Right lobe of liver (tissue), 6 donors: ENCODE results near the gene PXMP4. TPM values are rescaled to one million over a fixed set of nuclear protein-coding genes. Genes with fewer than 3 reads are reported as not detected.

Experiments
- ATAC-seq, 4 donors: fragments of 200-7000 bp; cut with Tn5 transposase; one replicate each; pipeline ENCODE4 v1.9.1; 2020; ENCODE audit warnings: mild to moderate bottlenecking in 4 of 4, moderate library complexity in 4 of 4
- DNase-seq, 3 donors: peaks; one replicate each; pipeline ENCODE4 v3.0.0-alpha.2; 2020
- H3K27ac ChIP-seq, 3 donors: fragments of 200-600 bp; one replicate each; pipeline ENCODE4 v1.8.0; 2022
- H3K27me3 ChIP-seq, 2 donors: fragments of 200-600 bp; one replicate each; pipeline ENCODE4 v1.8.0; 2022
- H3K36me3 ChIP-seq, 4 donors: fragments of 200-600 bp; sonication (generic) in 1 of 4; one replicate each; pipeline versions ENCODE4 v1.5.1 to v1.8.0; 2017 to 2022; ENCODE audit warnings: control low read depth in 1 of 4
- H3K4me1 ChIP-seq, 4 donors: fragments of 200-600 bp; sonication (generic) in 1 of 4; one replicate each; pipeline versions ENCODE4 v1.5.1 to v1.8.0; 2017 to 2022; ENCODE audit warnings: control low read depth in 1 of 4
- H3K4me3 ChIP-seq, 3 donors: fragments of 200-600 bp; one replicate each; pipeline ENCODE4 v1.8.0; 2022
- H3K9me3 ChIP-seq, 4 donors: fragments of 200-600 bp; sonication (generic) in 1 of 4; one replicate each; pipeline versions ENCODE4 v1.5.1 to v1.8.0; 2017 to 2022; ENCODE audit warnings: control low read depth in 1 of 4
- CTCF ChIP-seq, 4 donors: fragments of 200-600 bp in 3 of 4; fragments of 450-650 bp in 1 of 4; IDR thresholded peaks; one replicate each; pipeline versions ENCODE4 v1.5.1 to v1.8.0; 2016 to 2022; ENCODE audit warnings: antibody characterized with exemption in 4 of 4, mild to moderate bottlenecking in 2 of 4
- POLR2A ChIP-seq: fragments of 450-650 bp; IDR thresholded peaks from one replicate; pipeline ENCODE4 v1.6.1; 2017; ENCODE audit warnings: antibody characterized with exemption, mild to moderate bottlenecking
- WGBS: methylation state at CpG from one replicate; pipeline ENCODE4 v1.1.6; 2018; ENCODE audit warnings: low coverage, low lambda C conversion rate; ENCODE audit not compliant: insufficient coverage; ENCODE audit errors: missing lambda C conversion rate; 5-methylcytosine and 5-hydroxymethylcytosine counted together
- intact Hi-C, 2 donors: fragments of 100-400 bp; cut with DNase I; formaldehyde crosslinking; loops; one replicate each; pipeline versions ENCODE4 v1.11.2 to v1.14.1; 2022
- total RNA-seq, 6 experiments: library from RNA; depleted of rRNA in 2 of 6; stranded (reverse); fragments of >200 nt in 2 of 6; fragmentation: NEBNext Ultra II Directional in 3 of 6; extraction: Animal tissue kit (Norgen Biotek cat#: 25700) in 3 of 6; gene quantifications; one replicate each; pipeline versions ENCODE4 v1.1.0 to v1.2.4, GENCODE V29; 2016 to 2023
- donor health status: DM: no; HTN: yes; CAD: no.
- donor health status: DM: no; HTN: no; CAD: no.
- donor health status: DM: no; HTN: no; CAD: no.
- donor health status: DM: no; HTN: yes; CAD: no.
- donor health status: DM: no; HTN: yes; CAD: no.

The PXMP4 gene
- total RNA-seq, 6 experiments from 2014 or later: 5.5 to 17.8 (median 12.9) TPM

- no peaks in the 10 kb centered on the region for H3K27me3 ChIP-seq
- peaks cover 0 to 5% (median 0%) of the 10 kb centered on the region in 4 donors for H3K4me1 ChIP-seq
- TF ChIP-seq CTCF (IDR thresholded peaks at IDR 0.05) (no peak), POLR2A (no peak)
- ATAC-seq (no peak), DNase-seq (no peak)
- no peaks in the 10 kb centered on the region for H3K9me3 ChIP-seq
- WGBS: 93% methylated on average over 3 of the region's 17 CpGs
- H3K36me3 ChIP-seq: peaks cover 0 to 7% (median 0%) of the 10 kb centered on the region in 4 donors
- no peak overlapping the region for H3K27ac ChIP-seq
- no peak overlapping the region for H3K4me3 ChIP-seq
- intact Hi-C loops: loop anchor here (5.0 to 10.0 kb wide), 2 partner anchors 192 to 195 kb away; no protein-coding TSS in a partner anchor
Observed at GRCh38 chr20:33656783-33657703, 63.1 kb downstream of the PXMP4 start.

GRCh38 chr20:33656010-33656782, 63.9 kb downstream of the PXMP4 start:
- H3K4me1 ChIP-seq: peaks cover 0 to 5% (median 0%) of the 10 kb centered on the region in 4 donors
- 100% methylated on average over 1 of the region's 10 CpGs for WGBS
- H3K36me3 ChIP-seq: peaks cover 0 to 7% (median 0%) of the 10 kb centered on the region in 4 donors
- ATAC-seq (no peak), DNase-seq (no peak)
- no peaks in the 10 kb centered on the region for H3K27me3 ChIP-seq
- H3K9me3 ChIP-seq: no peaks in the 10 kb centered on the region
- intact Hi-C loops: loop anchor here (5.0 to 10.0 kb wide), 2 partner anchors 191 to 194 kb away; no protein-coding TSS in a partner anchor
- TF ChIP-seq POLR2A (no peak), CTCF (IDR thresholded peaks at IDR 0.05) (no peak)
- no peak overlapping the region for H3K27ac ChIP-seq
- H3K4me3 ChIP-seq: no peak overlapping the region

GRCh38 chr20:33655164-33655563, 64.9 kb downstream of the PXMP4 start:
- TF ChIP-seq POLR2A (no peak), CTCF (IDR thresholded peaks at IDR 0.05) (no peak)
- peaks cover 0 to 5% (median 0%) of the 10 kb centered on the region in 4 donors for H3K4me1 ChIP-seq
- H3K4me3 ChIP-seq: no peak overlapping the region
- peaks cover 0 to 7% (median 0%) of the 10 kb centered on the region in 4 donors for H3K36me3 ChIP-seq
- no peak for ATAC-seq
- no peak for DNase-seq
- WGBS: 34% methylated on average over 2 of the region's 4 CpGs
- no peak overlapping the region for H3K27ac ChIP-seq
- H3K27me3 ChIP-seq: no peaks in the 10 kb centered on the region
- H3K9me3 ChIP-seq: no peaks in the 10 kb centered on the region
- intact Hi-C loops: loop anchor here (5.0 to 10.0 kb wide), 2 partner anchors 190 to 193 kb away; no protein-coding TSS in a partner anchor

GRCh38 chr20:33654680-33655161, 65.4 kb downstream of the PXMP4 start:
- Histone ChIP-seq H3K9me3 (no peaks in the 10 kb centered on the region), H3K27ac (no peak overlapping the region), H3K4me3 (no peak overlapping the region), H3K27me3 (no peaks in the 10 kb centered on the region), H3K4me1 (peaks cover 0 to 5% (median 0%) of the 10 kb centered on the region in 4 donors), H3K36me3 (peaks cover 0 to 7% (median 0%) of the 10 kb centered on the region in 4 donors)
- 68% methylated on average over 7 of the region's 14 CpGs for WGBS
- ATAC-seq (no peak), DNase-seq (no peak)
- intact Hi-C loops: loop anchor here (5.0 to 10.0 kb wide), 2 partner anchors 190 to 192 kb away; no protein-coding TSS in a partner anchor
- no peak for TF ChIP-seq CTCF (IDR thresholded peaks at IDR 0.05)
- no peak for TF ChIP-seq POLR2A
